ENCODE results near the gene WDR27. TPM values are rescaled to one million over a fixed set of nuclear protein-coding genes. Genes with fewer than 3 reads are reported as not detected.

WDR27 gene
- total and polyA plus RNA-seq, 2 donors from 2014 or later, result 12.3 to 45.0 TPM

- FAIRE-seq (no peak), DNase-seq (no peak)
- no peaks in the 10 kb centered on the region for H3K9me3 ChIP-seq (ENCODE audit: control insufficient read depth in 2 of 3, insufficient read depth in 1 of 3, low read length in 3 of 3)
- intact Hi-C loops (cut with DNase I), result no loop called here
- no peak for TF ChIP-seq CTCF (IDR thresholded peaks at IDR 0.05; ENCODE audit: borderline replicate concordance, extremely low read depth, insufficient read depth)
- H3K36me3 ChIP-seq (ENCODE audit: control insufficient read depth in 2 of 3, insufficient read depth in 3 of 3, low read length in 3 of 3), result peaks cover 0 to 3% (median 0%) of the 10 kb centered on the region in 3 donors
- no peak overlapping the region for H3K9ac ChIP-seq (ENCODE audit: low read length in 3 of 3)
- no peaks in the 10 kb centered on the region for H3K4me1 ChIP-seq (ENCODE audit: control insufficient read depth in 2 of 3, insufficient read depth in 2 of 3, low read depth in 1 of 3, low read length in 3 of 3)
- H3K27me3 ChIP-seq (ENCODE audit: control insufficient read depth, insufficient read depth, low read length), result no peaks in the 10 kb centered on the region
- H3K27ac ChIP-seq (ENCODE audit: low read depth in 2 of 2, low read length in 2 of 2), result no peak overlapping the region
- no peak overlapping the region for H3K4me3 ChIP-seq (ENCODE audit: low read length in 3 of 3)
These were observed 48.9 kb downstream of the WDR27 start for GRCh38 chr6:169652896-169653295.

- H3K27me3 ChIP-seq (ENCODE audit: control insufficient read depth, insufficient read depth, low read length), result no peaks in the 10 kb centered on the region
- intact Hi-C loops (cut with DNase I), result no loop called here
- no peak overlapping the region for H3K9ac ChIP-seq (ENCODE audit: low read length in 3 of 3)
- no peak overlapping the region for H3K27ac ChIP-seq (ENCODE audit: low read depth in 2 of 2, low read length in 2 of 2)
- FAIRE-seq (no peak), DNase-seq (no peak)
- H3K9me3 ChIP-seq (ENCODE audit: control insufficient read depth in 2 of 3, insufficient read depth in 1 of 3, low read length in 3 of 3), result no peaks in the 10 kb centered on the region
- peaks cover 0 to 2% (median 0%) of the 10 kb centered on the region in 3 donors for H3K36me3 ChIP-seq (ENCODE audit: control insufficient read depth in 2 of 3, insufficient read depth in 3 of 3, low read length in 3 of 3)
- H3K4me3 ChIP-seq (ENCODE audit: low read length in 3 of 3), result no peak overlapping the region
- TF ChIP-seq CTCF (IDR thresholded peaks at IDR 0.05; ENCODE audit: borderline replicate concordance, extremely low read depth, insufficient read depth), result no peak
- H3K4me1 ChIP-seq (ENCODE audit: control insufficient read depth in 2 of 3, insufficient read depth in 2 of 3, low read depth in 1 of 3, low read length in 3 of 3), result no peaks in the 10 kb centered on the region
These were observed 50.3 kb downstream of the WDR27 start for GRCh38 chr6:169651498-169651897.

- Histone ChIP-seq H3K27me3 (ENCODE audit: control insufficient read depth, insufficient read depth, low read length) (no peaks in the 10 kb centered on the region), H3K27ac (ENCODE audit: low read depth in 2 of 2, low read length in 2 of 2) (no peak overlapping the region), H3K4me1 (ENCODE audit: control insufficient read depth in 2 of 3, insufficient read depth in 2 of 3, low read depth in 1 of 3, low read length in 3 of 3) (no peaks in the 10 kb centered on the region), H3K36me3 (ENCODE audit: control insufficient read depth in 2 of 3, insufficient read depth in 3 of 3, low read length in 3 of 3) (peaks cover 0 to 2% (median 0%) of the 10 kb centered on the region in 3 donors), H3K9me3 (ENCODE audit: control insufficient read depth in 2 of 3, insufficient read depth in 1 of 3, low read length in 3 of 3) (no peaks in the 10 kb centered on the region), H3K4me3 (ENCODE audit: low read length in 3 of 3) (no peak overlapping the region), H3K9ac (ENCODE audit: low read length in 3 of 3) (no peak overlapping the region)
- intact Hi-C loops (cut with DNase I), result no loop called here
- DNase-seq (no peak), FAIRE-seq (no peak)
- TF ChIP-seq CTCF (IDR thresholded peaks at IDR 0.05; ENCODE audit: borderline replicate concordance, extremely low read depth, insufficient read depth), result no peak
These were observed 50.9 kb downstream of the WDR27 start for GRCh38 chr6:169650959-169651292.

GRCh38 chr6:169650241-169650958 lies 51.4 kb downstream of the WDR27 start:
- DNase-seq (no peak), FAIRE-seq (no peak)
- H3K4me3 ChIP-seq (ENCODE audit: low read length in 3 of 3), result no peak overlapping the region
- H3K4me1 ChIP-seq (ENCODE audit: control insufficient read depth in 2 of 3, insufficient read depth in 2 of 3, low read depth in 1 of 3, low read length in 3 of 3), result no peaks in the 10 kb centered on the region
- H3K27ac ChIP-seq (ENCODE audit: low read depth in 2 of 2, low read length in 2 of 2), result no peak overlapping the region
- no peaks in the 10 kb centered on the region for H3K27me3 ChIP-seq (ENCODE audit: control insufficient read depth, insufficient read depth, low read length)
- intact Hi-C loops (cut with DNase I), result no loop called here
- no peak for TF ChIP-seq CTCF (IDR thresholded peaks at IDR 0.05; ENCODE audit: borderline replicate concordance, extremely low read depth, insufficient read depth)
- no peak overlapping the region for H3K9ac ChIP-seq (ENCODE audit: low read length in 3 of 3)
- H3K9me3 ChIP-seq (ENCODE audit: control insufficient read depth in 2 of 3, insufficient read depth in 1 of 3, low read length in 3 of 3), result no peaks in the 10 kb centered on the region
- peaks cover 0 to 2% (median 0%) of the 10 kb centered on the region in 3 donors for H3K36me3 ChIP-seq (ENCODE audit: control insufficient read depth in 2 of 3, insufficient read depth in 3 of 3, low read length in 3 of 3)

All from kidney (tissue), 14 donors.